ENCODE measurements around the gene LCNL1. TPM values are rescaled to one million over a fixed set of nuclear protein-coding genes. Genes with fewer than 3 reads are reported as not detected.
"Not testable (repeated sequence)": the region's sequence is repeated elsewhere in the genome, so short reads cannot be mapped to it uniquely, and the experiment has no call there.

Gene LCNL1
- total RNA-seq, 2 experiments from 2014 or later: 0.10 TPM; not detected in 1

- POLR2A ChIA-PET: interaction anchor here (1.5 kb wide), 1 partner anchor 48 kb away, joined by 4 read pairs; no protein-coding TSS in a partner anchor
- CTCF ChIA-PET: interaction anchor here (0.7 to 2.3 kb wide), 7 partner anchors 21 to 209 kb away, joined by 3 to 13 read pairs (median 3); partner anchors contain the start of gene ABCA2
Observed at GRCh38 chr9:136996361-136997292, 13.8 kb downstream of the LCNL1 start, which contains the start of gene CLIC3. Gene CLIC3, minus strand, starts transcription at chr9:136996568. Its CDS starts 25 bp downstream, at chr9:136996543.

- ChIA-PET POLR2A (no interaction called here), CTCF (interaction anchor here (0.6 to 2.3 kb wide), 4 partner anchors 22 to 210 kb away, joined by 3 to 13 read pairs (median 6); partner anchors contain the start of gene ABCA2)
Observed at GRCh38 chr9:136997371-136997770, 14.6 kb downstream of the LCNL1 start.

GRCh38 chr9:136997830-136998234 lies 15.0 kb downstream of the LCNL1 start:
- POLR2A ChIA-PET: no interaction called here
- CTCF ChIA-PET: interaction anchor here (0.6 kb wide), 1 partner anchor 22 kb away, joined by 4 read pairs; no protein-coding TSS in a partner anchor

GRCh38 chr9:137000177-137000930 lies 17.6 kb downstream of the LCNL1 start:
- ChIA-PET CTCF (interaction anchor here (0.5 to 3.3 kb wide), 4 partner anchors 25 to 128 kb away, joined by 3 to 30 read pairs (median 12); partner anchors contain the start of gene ABCA2), POLR2A (interaction anchor here (1.1 to 1.3 kb wide), 2 partner anchors 27 to 29 kb away, joined by 5 read pairs; no protein-coding TSS in a partner anchor)

GRCh38 chr9:137001857-137002645 lies 19.3 kb downstream of the LCNL1 start:
- POLR2A ChIA-PET: interaction anchor here (1.0 kb wide), 1 partner anchor 9 kb away, joined by 5 read pairs; the partner anchor contains the start of gene PAXX
- CTCF ChIA-PET: interaction anchor here (0.7 to 1.4 kb wide), 8 partner anchors 20 to 215 kb away, joined by 3 to 6 read pairs (median 3); partner anchors contain the start of gene NPDC1

GRCh38 chr9:137002646-137003041 lies 19.9 kb downstream of the LCNL1 start:
- POLR2A ChIA-PET: no interaction called here
- CTCF ChIA-PET: interaction anchor here (0.8 to 1.4 kb wide), 6 partner anchors 20 to 44 kb away, joined by 3 to 6 read pairs (median 3); partner anchors contain the start of gene NPDC1

GRCh38 chr9:137004285-137004684 lies 21.5 kb downstream of the LCNL1 start:
- CTCF ChIA-PET: interaction anchor here (1.4 to 1.6 kb wide), 2 partner anchors 25 to 31 kb away, joined by 3 read pairs; no protein-coding TSS in a partner anchor
- POLR2A ChIA-PET: not testable (repeated sequence)

- CTCF ChIA-PET: interaction anchor here (1.1 to 3.2 kb wide), 3 partner anchors 23 to 58 kb away, joined by 3 to 10 read pairs (median 5); no protein-coding TSS in a partner anchor
- POLR2A ChIA-PET: interaction anchor here (1.1 kb wide), 1 partner anchor 15 kb away, joined by 4 read pairs; no protein-coding TSS in a partner anchor
Observed at GRCh38 chr9:137006116-137007003, 23.6 kb downstream of the LCNL1 start.

GRCh38 chr9:137007108-137007815 lies 24.5 kb downstream of the LCNL1 start:
- POLR2A ChIA-PET: interaction anchor here (1.1 kb wide), 1 partner anchor 16 kb away, joined by 4 read pairs; no protein-coding TSS in a partner anchor
- CTCF ChIA-PET: interaction anchor here (1.1 to 3.2 kb wide), 3 partner anchors 22 to 59 kb away, joined by 3 to 10 read pairs (median 5); no protein-coding TSS in a partner anchor

GRCh38 chr9:137007816-137008270 lies 25.1 kb downstream of the LCNL1 start:
- CTCF ChIA-PET: interaction anchor here (1.1 to 3.2 kb wide), 2 partner anchors 27 to 60 kb away, joined by 3 to 10 read pairs; no protein-coding TSS in a partner anchor
- POLR2A ChIA-PET: no interaction called here

GRCh38 chr9:137008312-137008711 lies 25.5 kb downstream of the LCNL1 start:
- CTCF ChIA-PET: no interaction called here

GRCh38 chr9:137009217-137009616 lies 26.4 kb downstream of the LCNL1 start:
- POLR2A ChIA-PET: no interaction called here
- CTCF ChIA-PET: interaction anchor here (0.9 kb wide), 1 partner anchor 38 kb away, joined by 3 read pairs; no protein-coding TSS in a partner anchor

More at GRCh38 chr9:137008312-137008711, 25.5 kb downstream of the LCNL1 start:
- POLR2A ChIA-PET: no interaction called here

- CTCF ChIA-PET: interaction anchor here (0.9 to 1.8 kb wide), 3 partner anchors 19 to 37 kb away, joined by 3 to 5 read pairs (median 4); no protein-coding TSS in a partner anchor
- POLR2A ChIA-PET: no interaction called here
Observed at GRCh38 chr9:137009938-137010732, 27.3 kb downstream of the LCNL1 start.

- POLR2A ChIA-PET: interaction anchor here (0.6 kb wide), 1 partner anchor 24 kb away, joined by 3 read pairs; no protein-coding TSS in a partner anchor
- CTCF ChIA-PET: interaction anchor here (1.3 to 1.8 kb wide), 2 partner anchors 18 to 23 kb away, joined by 4 to 5 read pairs; no protein-coding TSS in a partner anchor
Observed at GRCh38 chr9:137011156-137011555, 28.4 kb downstream of the LCNL1 start.

- ChIA-PET POLR2A (no interaction called here), CTCF (no interaction called here)
Observed at GRCh38 chr9:137011907-137012675, 29.3 kb downstream of the LCNL1 start.

Data from activated CD8-positive, alpha-beta memory T cell treated with anti-CD3 and anti-CD28 coated beads for 36 hours (primary cell).